Measurements from ENCODE around the gene IRX3. TPM values are rescaled to one million over a fixed set of nuclear protein-coding genes. Genes with fewer than 3 reads are reported as not detected.

The IRX3 gene
- total and polyA plus RNA-seq, 2 experiments from 2014 or later: 6.4 to 15.6 TPM

DNA sequence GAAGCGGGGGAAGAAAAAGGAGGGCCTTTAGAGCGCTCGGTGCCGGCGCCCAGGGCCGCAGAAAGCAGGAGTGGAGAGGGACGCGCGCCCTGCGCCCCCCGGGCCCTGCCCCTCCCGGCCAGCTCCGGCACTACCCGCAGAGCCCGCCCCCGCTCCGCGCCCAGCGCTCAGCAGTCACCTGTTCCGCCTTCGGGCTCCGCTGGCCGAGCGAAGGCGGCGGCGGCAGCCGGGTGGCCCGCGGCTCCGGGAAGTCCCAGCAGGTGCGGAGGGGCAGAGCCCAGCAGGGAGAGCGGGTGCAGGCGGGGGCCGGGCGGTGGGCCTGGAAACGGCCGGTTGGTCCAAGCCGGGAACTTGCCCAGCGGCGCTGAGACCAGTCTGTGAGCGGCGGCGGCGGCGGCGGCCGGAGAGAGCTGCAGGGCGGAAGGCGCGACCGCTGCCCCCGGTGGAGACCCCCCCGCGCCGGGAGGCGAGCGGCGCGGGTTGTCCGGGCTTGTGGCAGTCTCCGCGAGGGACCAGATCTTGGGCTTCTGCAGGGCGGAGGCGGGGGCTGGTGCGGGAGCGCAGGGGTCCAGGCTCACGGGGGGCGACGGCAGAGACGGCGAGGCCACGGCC, 2.2 kb downstream of the IRX3 start:
- Histone ChIP-seq H3K27ac (no peak overlapping the region), H3K9ac (peak overlapping the region; percentile 85), H4K20me1 (ENCODE audit: insufficient read depth) (no peaks in the 10 kb centered on the region), H3K9me2 (ENCODE audit: insufficient read depth) (no peaks in the 10 kb centered on the region), H3K79me2 (ENCODE audit: insufficient read depth) (peaks cover 26% of the 10 kb centered on the region), H3K27me3 (replicated peaks; ENCODE audit: insufficient read depth) (no peaks in the 10 kb centered on the region), H3K4me2 (ENCODE audit: unreplicated experiment) (peak overlapping the region; percentile 80), H3K36me3 (ENCODE audit: low read depth) (no peaks in the 10 kb centered on the region), H3K4me1 (ENCODE audit: insufficient read depth) (peaks cover 12% of the 10 kb centered on the region; the same call in 1 of the 2 replicates), H2AFZ (peak overlapping the region; percentile 78), H3K4me3 (peak overlapping the region; percentile 96), H3F3A (ENCODE audit: insufficient read depth) (no peaks in the 10 kb centered on the region), H3K9me3 (ENCODE audit: low read depth) (no peaks in the 10 kb centered on the region)
- in situ Hi-C loops (cut with MboI): no loop called here
- WGBS, 2 experiments (ENCODE audit: low coverage in 1 of 2, low lambda C conversion rate in 2 of 2, missing lambda C conversion rate in 2 of 2): 5 to 6% methylated on average over 35 to 60 of the region's 73 CpGs
- TF ChIP-seq EZH2phosphoT487 (IDR thresholded peaks at IDR 0.05; ENCODE audit: insufficient read depth, low read depth) (no peak), EZH2 (IDR thresholded peaks at IDR 0.05; ENCODE audit: insufficient read depth, poor library complexity, severe bottlenecking) (no peak)
- DNase-seq: peak; percentile 47

DNA sequence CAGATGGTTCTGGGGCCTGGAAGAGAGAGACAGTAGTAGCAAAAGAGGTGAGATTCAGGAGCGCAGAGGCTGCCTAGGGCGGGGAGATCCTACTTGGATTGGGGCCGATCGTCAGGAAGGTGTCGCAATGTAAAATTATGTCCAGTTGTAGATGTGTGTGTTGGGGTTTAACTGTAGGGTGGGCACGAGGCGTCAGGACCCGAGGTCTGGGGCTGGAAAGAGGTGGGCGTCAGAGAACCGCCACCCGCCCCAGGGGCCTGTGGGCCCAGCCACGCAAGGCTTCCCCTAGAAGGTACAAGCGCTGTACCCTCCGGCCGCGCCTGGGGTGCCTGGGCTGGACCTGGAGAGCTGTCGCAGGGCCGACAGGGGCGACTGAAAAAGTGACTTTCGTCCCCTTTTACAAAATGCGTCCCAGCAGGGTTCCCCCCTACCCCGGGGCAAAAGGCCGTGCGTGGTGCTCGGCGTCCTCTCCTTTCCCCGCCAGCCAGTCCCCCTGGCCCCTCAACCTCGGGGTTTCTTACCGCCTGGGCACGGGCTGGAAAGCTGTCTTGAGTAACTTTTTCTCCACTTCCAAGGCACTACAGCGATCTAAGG, 2.8 kb downstream of the IRX3 start:
- Histone ChIP-seq H3K27ac (no peak overlapping the region), H3K4me2 (ENCODE audit: unreplicated experiment) (peak overlapping the region; percentile 80), H3K9me2 (ENCODE audit: insufficient read depth) (no peaks in the 10 kb centered on the region), H3K9me3 (ENCODE audit: low read depth) (no peaks in the 10 kb centered on the region), H3K79me2 (ENCODE audit: insufficient read depth) (peaks cover 26% of the 10 kb centered on the region), H3K9ac (peak overlapping the region; percentile 85), H2AFZ (peak overlapping the region; percentile 78; the same call in 1 of the 2 replicates), H3F3A (ENCODE audit: insufficient read depth) (no peaks in the 10 kb centered on the region), H4K20me1 (ENCODE audit: insufficient read depth) (no peaks in the 10 kb centered on the region), H3K36me3 (ENCODE audit: low read depth) (no peaks in the 10 kb centered on the region), H3K27me3 (replicated peaks; ENCODE audit: insufficient read depth) (no peaks in the 10 kb centered on the region), H3K4me3 (peak overlapping the region; percentile 96), H3K4me1 (ENCODE audit: insufficient read depth) (peaks cover 12% of the 10 kb centered on the region; the same call in 1 of the 2 replicates)
- in situ Hi-C loops (cut with MboI): no loop called here
- TF ChIP-seq EZH2 (IDR thresholded peaks at IDR 0.05; ENCODE audit: insufficient read depth, poor library complexity, severe bottlenecking) (no peak), EZH2phosphoT487 (IDR thresholded peaks at IDR 0.05; ENCODE audit: insufficient read depth, low read depth) (no peak)
- WGBS, 2 experiments (ENCODE audit: low coverage in 1 of 2, low lambda C conversion rate in 2 of 2, missing lambda C conversion rate in 2 of 2): 74% methylated on average over 31 of the region's 31 CpGs
- DNase-seq: no peak

DNA sequence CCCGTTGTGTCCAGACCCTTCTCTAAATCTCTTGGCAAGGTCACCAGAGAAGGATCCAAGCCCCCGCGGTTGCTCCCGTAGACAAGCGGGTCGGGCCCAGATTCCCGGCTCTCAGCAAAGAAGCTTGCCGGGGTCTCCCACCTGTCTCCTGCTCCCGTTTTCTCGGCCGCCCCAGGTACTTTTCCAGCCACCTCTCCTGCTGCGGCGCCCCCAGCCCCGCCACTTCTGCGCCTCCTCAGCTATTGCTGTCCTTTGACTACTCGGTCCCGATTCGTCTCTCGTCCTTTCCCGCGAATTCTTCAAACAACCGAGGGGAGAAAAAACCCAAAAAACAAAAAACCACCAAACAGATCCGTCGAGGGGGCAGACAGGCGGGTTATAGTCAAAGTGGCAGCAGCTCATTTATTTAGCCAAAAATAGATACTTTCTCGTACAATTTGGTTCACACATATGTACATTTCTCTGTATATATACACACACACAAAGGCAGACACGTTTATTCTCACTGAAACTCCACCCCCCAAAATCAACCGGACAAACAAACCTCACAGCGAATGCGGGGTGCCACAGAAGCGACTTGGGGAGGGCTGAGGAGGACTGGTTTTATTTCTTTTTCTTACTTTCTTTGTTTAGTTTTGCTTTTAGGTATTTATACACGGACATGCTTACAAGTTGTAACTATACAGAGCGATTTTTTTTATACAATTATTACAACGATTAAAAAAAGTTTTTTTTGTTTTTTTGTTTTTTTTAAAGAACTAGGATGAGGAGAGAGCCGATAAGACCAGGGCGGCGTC, 3.5 kb downstream of the IRX3 start:
- Histone ChIP-seq H3K4me1 (ENCODE audit: insufficient read depth) (peaks cover 12% of the 10 kb centered on the region; the same call in 1 of the 2 replicates), H3K79me2 (ENCODE audit: insufficient read depth) (peaks cover 26% of the 10 kb centered on the region), H3K9me3 (ENCODE audit: low read depth) (no peaks in the 10 kb centered on the region), H3K36me3 (ENCODE audit: low read depth) (no peaks in the 10 kb centered on the region), H4K20me1 (ENCODE audit: insufficient read depth) (no peaks in the 10 kb centered on the region), H3K4me3 (peak overlapping the region; percentile 96; the same call in 1 of the 2 replicates), H2AFZ (no peak overlapping the region), H3K9ac (no peak overlapping the region), H3K27me3 (replicated peaks; ENCODE audit: insufficient read depth) (no peaks in the 10 kb centered on the region), H3K27ac (no peak overlapping the region), H3K9me2 (ENCODE audit: insufficient read depth) (no peaks in the 10 kb centered on the region), H3F3A (ENCODE audit: insufficient read depth) (no peaks in the 10 kb centered on the region), H3K4me2 (ENCODE audit: unreplicated experiment) (peak overlapping the region; percentile 80)
- TF ChIP-seq EZH2phosphoT487 (IDR thresholded peaks at IDR 0.05; ENCODE audit: insufficient read depth, low read depth) (no peak), EZH2 (IDR thresholded peaks at IDR 0.05; ENCODE audit: insufficient read depth, poor library complexity, severe bottlenecking) (no peak)
- in situ Hi-C loops (cut with MboI): no loop called here
- WGBS, 2 experiments (ENCODE audit: low coverage in 1 of 2, low lambda C conversion rate in 2 of 2, missing lambda C conversion rate in 2 of 2): 95 to 96% methylated on average over 37 of the region's 37 CpGs
- DNase-seq: no peak

- in situ Hi-C loops (cut with MboI): no loop called here
- Histone ChIP-seq H3K4me1 (ENCODE audit: insufficient read depth) (peaks cover 12% of the 10 kb centered on the region; the same call in 1 of the 2 replicates), H4K20me1 (ENCODE audit: insufficient read depth) (no peaks in the 10 kb centered on the region), H3K27me3 (replicated peaks; ENCODE audit: insufficient read depth) (no peaks in the 10 kb centered on the region), H3K79me2 (ENCODE audit: insufficient read depth) (peaks cover 26% of the 10 kb centered on the region), H3K27ac (no peak overlapping the region), H3K4me2 (ENCODE audit: unreplicated experiment) (no peak overlapping the region), H2AFZ (no peak overlapping the region), H3K9me2 (ENCODE audit: insufficient read depth) (no peaks in the 10 kb centered on the region), H3K9me3 (ENCODE audit: low read depth) (no peaks in the 10 kb centered on the region), H3F3A (ENCODE audit: insufficient read depth) (no peaks in the 10 kb centered on the region), H3K4me3 (no peak overlapping the region), H3K36me3 (ENCODE audit: low read depth) (no peaks in the 10 kb centered on the region), H3K9ac (no peak overlapping the region)
- 89 to 92% methylated on average over 16 to 42 of the region's 42 CpGs for WGBS, 2 experiments (ENCODE audit: low coverage in 1 of 2, low lambda C conversion rate in 2 of 2, missing lambda C conversion rate in 2 of 2)
- TF ChIP-seq EZH2 (IDR thresholded peaks at IDR 0.05; ENCODE audit: insufficient read depth, poor library complexity, severe bottlenecking) (no peak), EZH2phosphoT487 (IDR thresholded peaks at IDR 0.05; ENCODE audit: insufficient read depth, low read depth) (no peak)
- no peak for DNase-seq
Measured at GRCh38 chr16:54282202-54282927, 4.2 kb downstream of the IRX3 start.
